Adrenal gland (tissue), 12 donors: ENCODE results near the gene B4GALNT1. TPM values are rescaled to one million over a fixed set of nuclear protein-coding genes. Genes with fewer than 3 reads are reported as not detected.

Experiments
- DNase-seq, 7 donors: peaks; one replicate each; pipeline ENCODE4 v3.0.0-alpha.2; 2019 to 2020
- H3K27ac ChIP-seq, 5 donors: fragments of 200-600 bp; sonication (generic) in 4 of 5; 1 replicate in 3 of 5; 2 replicates in 2 of 5; pipeline versions ENCODE4 v1.5.1 to v1.8.0; 2016 to 2020; ENCODE audit warnings: mild to moderate bottlenecking in 1 of 5
- H3K27me3 ChIP-seq: fragments of 200-600 bp; 2 replicates; pipeline ENCODE4 v1.8.0; 2021
- H3K36me3 ChIP-seq, 2 donors: fragments of 200-600 bp; replicated peaks in 1 of 2; 1 replicate in 1 of 2; 2 replicates in 1 of 2; pipeline versions ENCODE4 v1.5.1 to v1.8.0; 2018 to 2022
- H3K4me1 ChIP-seq, 2 donors: fragments of 200-600 bp; replicated peaks in 1 of 2; 1 replicate in 1 of 2; 2 replicates in 1 of 2; pipeline versions ENCODE4 v1.5.1 to v1.8.0; 2018 to 2021
- H3K4me3 ChIP-seq, 4 donors: fragments of 200-600 bp; sonication (generic) in 3 of 4; one replicate each; pipeline ENCODE4 v1.5.1; 2016 to 2018
- H3K9me3 ChIP-seq, 3 donors: fragments of 200-600 bp; sonication (generic) in 1 of 3; replicated peaks in 1 of 3; 1 replicate in 2 of 3; 2 replicates in 1 of 3; pipeline versions ENCODE4 v1.5.1 to v1.8.0; 2016 to 2021
- CTCF ChIP-seq, 6 experiments: fragments of 450-650 bp in 4 of 6; fragments of 200-600 bp in 2 of 6; sonication (generic) in 1 of 6; IDR thresholded peaks; 1 replicate in 5 of 6; 2 replicates in 1 of 6; pipeline versions ENCODE4 v1.5.1 to v1.8.0; 2016 to 2021; ENCODE audit warnings: antibody characterized with exemption in 6 of 6, mild to moderate bottlenecking in 2 of 6, moderate library complexity in 1 of 6
- POLR2A ChIP-seq, 2 donors: fragments of 450-650 bp; IDR thresholded peaks; one replicate each; pipeline ENCODE4 v1.6.1; 2017; ENCODE audit warnings: antibody characterized with exemption in 2 of 2, mild to moderate bottlenecking in 2 of 2, moderate library complexity in 1 of 2
- WGBS, 4 donors: extraction: QIAGEN DNeasy Blood & Tissue Kit in 2 of 4; methylation state at CpG; one replicate each; pipeline versions ENCODE4 v1.1.5 to v1.1.7; 2013 to 2017; 5-methylcytosine and 5-hydroxymethylcytosine counted together
- intact Hi-C, 2 donors: fragments of 100-400 bp; cut with DNase I; formaldehyde crosslinking; loops; one replicate each; pipeline versions ENCODE4 v1.14.1 to v1.15.0; 2022 to 2023
- polyA plus RNA-seq, 3 donors: library from polyadenylated mRNA; stranded (reverse); fragments of 200-250 nt in 2 of 3; fragments of 350-450 nt in 1 of 3; fragmentation: Illumina TruSeq in 1 of 3; extraction: RNeasy Lipid Tissue Mini Kit (QIAGEN cat#74804) in 1 of 3; gene quantifications; one replicate each; pipeline ENCODE4 v1.2.3, GENCODE V29; 2013 to 2014
- total RNA-seq, 9 donors: library from RNA; depleted of rRNA in 4 of 9; stranded (reverse); fragments of >200 nt in 4 of 9; fragments of 120-200 nt in 1 of 9; fragmentation: NEBNext Ultra II Directional in 1 of 9; extraction: Animal tissue kit (Norgen Biotek cat#: 25700) in 1 of 9; gene quantifications; one replicate each; pipeline versions ENCODE4 v1.1.0 to v1.2.4, GENCODE V29; 2013 to 2023
- donor health status: healthy with polysubstance abuse.
- donor health status: Bipolar disorder and iron deficiency.
- donor health status: DM: yes; HTN: yes; CAD: no.
- donor health status: DM: no; HTN: no; CAD: no.
- donor health status: DM: no; HTN: no; CAD: no.
- donor health status: DM: yes; HTN: yes; CAD: no.

B4GALNT1 gene
- total and polyA plus RNA-seq, 12 donors: 0.17 to 7.4 (median 1.2) TPM

GRCh38 chr12:57603324-57603723, 29.7 kb downstream of the B4GALNT1 start:
- peak overlapping the region in 3 of 5 donors; percentile 72 to 87 (median 78) for H3K27ac ChIP-seq
- intact Hi-C loops: no loop called here
- H3K9me3 ChIP-seq: no peaks in the 10 kb centered on the region
- DNase-seq: no peak
- H3K4me1 ChIP-seq: peaks cover 17 to 24% of the 10 kb centered on the region in 2 donors
- H3K36me3 ChIP-seq: peaks cover 0 to 41% of the 10 kb centered on the region in 2 donors
- no peaks in the 10 kb centered on the region for H3K27me3 ChIP-seq
- no peak overlapping the region for H3K4me3 ChIP-seq
- TF ChIP-seq POLR2A (IDR thresholded peaks at IDR 0.05) (no peak), CTCF (IDR thresholded peaks at IDR 0.05) (no peak)
- WGBS, 4 donors: 60 to 76% (median 65%) methylated on average over 2 of the region's 2 CpGs

DNA sequence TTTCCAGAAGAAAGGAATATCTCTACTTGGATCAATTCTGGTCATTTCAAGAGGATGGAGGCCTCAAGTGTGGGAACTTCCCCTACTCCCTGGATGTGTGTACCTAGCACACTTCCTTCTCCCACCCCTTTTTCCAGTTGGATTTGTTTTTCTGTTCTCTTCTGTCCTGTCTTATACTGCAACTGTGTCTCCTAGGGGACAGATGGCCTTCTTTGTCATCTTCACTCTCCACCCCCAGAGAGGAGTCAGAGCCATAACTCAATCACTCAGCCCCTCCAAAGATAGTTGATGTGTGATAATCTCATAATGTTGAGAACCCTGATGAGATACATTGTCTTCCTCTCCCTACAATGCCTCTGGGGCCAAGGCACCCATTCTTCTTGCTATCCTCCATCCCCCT, 30.5 kb downstream of the B4GALNT1 start:
- Histone ChIP-seq H3K36me3 (peaks cover 0 to 41% of the 10 kb centered on the region in 2 donors), H3K27ac (no peak overlapping the region), H3K9me3 (no peaks in the 10 kb centered on the region), H3K4me1 (peaks cover 17 to 24% of the 10 kb centered on the region in 2 donors), H3K27me3 (no peaks in the 10 kb centered on the region), H3K4me3 (no peak overlapping the region)
- intact Hi-C loops: no loop called here
- DNase-seq: no peak
- TF ChIP-seq CTCF (IDR thresholded peaks at IDR 0.05): no peak
- TF ChIP-seq POLR2A (IDR thresholded peaks at IDR 0.05): no peak

DNA sequence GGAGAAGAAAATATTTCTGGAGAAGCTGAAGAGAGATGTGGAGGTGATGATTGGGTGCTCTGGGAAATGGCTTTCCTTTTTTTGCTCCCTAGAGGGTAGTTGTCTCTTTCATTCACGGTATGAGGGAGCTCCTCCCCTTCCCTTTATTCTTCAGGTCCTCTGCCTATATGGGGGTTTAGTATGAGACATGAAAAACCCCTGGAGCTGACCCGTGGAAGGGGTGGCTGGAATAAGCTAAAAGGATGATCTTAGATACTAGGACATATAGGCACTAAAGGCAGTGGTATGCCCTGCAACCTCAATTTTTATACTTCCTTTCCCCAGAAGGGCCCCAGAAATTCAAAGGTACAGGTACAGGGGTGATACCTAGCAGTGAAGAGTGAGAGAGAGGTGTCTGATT, 32.6 kb downstream of the B4GALNT1 start:
- Histone ChIP-seq H3K9me3 (no peaks in the 10 kb centered on the region), H3K4me3 (no peak overlapping the region), H3K36me3 (peaks cover 0 to 43% of the 10 kb centered on the region in 2 donors), H3K27ac (no peak overlapping the region), H3K27me3 (no peaks in the 10 kb centered on the region), H3K4me1 (peaks cover 14 to 15% of the 10 kb centered on the region in 2 donors)
- no peak for DNase-seq
- TF ChIP-seq POLR2A (IDR thresholded peaks at IDR 0.05) (no peak), CTCF (IDR thresholded peaks at IDR 0.05) (no peak)
- 63 to 87% (median 75%) methylated on average over 2 of the region's 2 CpGs for WGBS, 4 donors
- intact Hi-C loops: no loop called here

- H3K27me3 ChIP-seq: no peaks in the 10 kb centered on the region
- no peaks in the 10 kb centered on the region for H3K9me3 ChIP-seq
- intact Hi-C loops: no loop called here
- no peak for TF ChIP-seq CTCF (IDR thresholded peaks at IDR 0.05)
- TF ChIP-seq POLR2A (IDR thresholded peaks at IDR 0.05): no peak
- H3K27ac ChIP-seq: no peak overlapping the region
- H3K4me3 ChIP-seq: no peak overlapping the region
- H3K4me1 ChIP-seq: peaks cover 7 to 14% of the 10 kb centered on the region in 2 donors
- DNase-seq: no peak
- WGBS, 4 donors: 89 to 94% (median 92%) methylated on average over 4 of the region's 4 CpGs
- peaks cover 0 to 14% of the 10 kb centered on the region in 2 donors for H3K36me3 ChIP-seq
These were observed 39.8 kb downstream of the B4GALNT1 start for GRCh38 chr12:57593187-57593586.
